Measurements from ENCODE around the gene RAB3GAP1. TPM values are rescaled to one million over a fixed set of nuclear protein-coding genes. Genes with fewer than 3 reads are reported as not detected.
"Not testable (repeated sequence)": the region's sequence is repeated elsewhere in the genome, so short reads cannot be mapped to it uniquely, and the experiment has no call there.

The RAB3GAP1 gene
- total RNA-seq, 1 experiment from 2014 or later: 35.4 TPM

DNA sequence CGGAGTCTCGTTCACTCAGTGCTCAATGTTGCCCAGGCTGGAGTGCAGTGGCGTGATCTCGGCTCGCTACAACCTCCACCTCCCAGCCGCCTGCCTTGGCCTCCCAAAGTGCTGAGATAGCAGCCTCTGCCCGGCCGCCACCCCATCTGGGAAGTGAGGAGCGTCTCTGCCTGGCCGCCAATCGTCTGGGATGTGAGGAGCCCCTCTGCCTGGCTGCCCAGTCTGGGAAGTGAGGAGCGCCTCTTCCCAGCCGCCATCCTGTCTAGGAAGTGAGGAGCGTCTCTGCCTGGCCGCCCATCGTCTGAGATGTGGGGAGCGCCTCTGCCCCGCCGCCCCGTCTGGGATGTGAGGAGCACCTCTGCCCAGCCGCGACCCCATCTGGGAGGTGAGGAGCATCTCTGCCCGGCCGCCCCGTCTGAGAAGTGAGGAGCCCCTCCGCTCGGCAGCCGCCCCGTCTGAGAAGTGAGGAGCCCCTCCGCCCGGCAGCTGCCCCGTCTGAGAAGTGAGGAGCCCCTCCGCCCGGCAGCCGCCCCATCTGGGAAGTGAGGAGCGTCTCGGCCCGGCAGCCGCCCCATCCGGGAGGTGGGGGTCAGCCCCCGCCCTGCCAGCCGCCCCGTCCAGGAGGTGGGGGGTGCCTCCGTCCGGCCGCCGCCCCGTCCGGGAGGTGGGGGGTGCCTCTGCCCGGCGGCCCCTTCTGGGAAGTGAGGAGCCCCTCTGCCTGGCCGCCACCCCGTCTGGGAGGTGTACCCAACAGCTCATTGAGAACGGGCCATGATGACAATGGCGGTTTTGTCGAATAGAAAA is 53.6 kb downstream of the RAB3GAP1 start:
- DNase-seq (ENCODE audit: low spot score): not testable (repeated sequence)

GRCh38 chr2:135113322-135113721 is 61.2 kb downstream of the RAB3GAP1 start:
- no peak for DNase-seq (ENCODE audit: low spot score)

- no peak for DNase-seq (ENCODE audit: low spot score)
These were observed 67.5 kb downstream of the RAB3GAP1 start for GRCh38 chr2:135119582-135119981.

DNA sequence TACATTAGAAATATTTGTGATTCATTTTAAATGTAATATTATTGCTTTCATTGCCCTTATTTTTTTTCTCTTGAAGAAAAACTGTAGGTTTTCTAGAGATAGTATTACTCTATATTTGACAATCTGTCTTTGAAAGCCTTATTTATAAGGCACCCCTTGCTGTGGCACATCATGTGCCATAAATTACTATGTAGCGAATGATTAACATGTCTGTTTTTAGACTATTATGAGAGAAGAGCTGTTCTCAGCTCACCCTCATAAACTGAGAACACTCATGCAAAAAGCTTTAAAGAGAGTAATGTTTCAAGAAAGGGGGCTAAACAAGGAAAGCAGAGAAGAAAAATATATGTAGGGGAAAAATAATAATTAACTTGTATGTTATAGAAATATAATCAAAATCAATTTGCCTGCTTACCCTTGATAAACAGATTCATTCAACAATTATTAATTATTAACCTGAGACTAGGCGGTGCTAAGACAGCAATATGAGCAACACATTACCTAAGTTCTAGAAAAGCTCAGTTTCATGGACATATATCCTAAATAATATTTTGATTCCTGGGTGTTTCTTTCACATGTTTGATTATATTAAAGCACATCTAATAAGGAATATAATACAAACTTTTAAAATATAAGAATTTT is 69.0 kb downstream of the RAB3GAP1 start:
- no peak for DNase-seq (ENCODE audit: low spot score)

GRCh38 chr2:135121658-135122039 is 69.6 kb downstream of the RAB3GAP1 start:
- not testable (repeated sequence) for DNase-seq (ENCODE audit: low spot score)

GRCh38 chr2:135124924-135125886 is 73.1 kb downstream of the RAB3GAP1 start:
- no peak for DNase-seq (ENCODE audit: low spot score)

DNA sequence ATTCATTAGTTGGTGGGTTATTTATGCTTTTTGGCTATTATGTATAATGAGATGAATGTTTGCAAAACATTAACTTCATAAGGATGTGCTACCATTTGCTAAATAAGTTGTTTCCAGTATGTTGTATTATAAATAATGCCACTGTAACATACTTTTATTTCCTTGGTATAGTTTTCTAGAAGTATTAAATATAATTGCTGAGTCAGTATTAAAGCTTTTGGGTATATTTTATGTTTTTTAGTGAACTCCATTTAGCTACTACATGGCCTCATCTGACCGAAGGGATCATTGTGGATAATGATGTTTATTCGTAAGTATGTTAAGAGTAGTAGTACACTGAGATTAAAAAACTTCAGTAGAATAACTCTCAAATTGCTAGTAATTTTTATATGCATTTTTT is 73.8 kb downstream of the RAB3GAP1 start:
- no peak for DNase-seq (ENCODE audit: low spot score)

- DNase-seq (ENCODE audit: low spot score): no peak
These were observed 78.7 kb downstream of the RAB3GAP1 start for GRCh38 chr2:135130751-135131150.

DNA sequence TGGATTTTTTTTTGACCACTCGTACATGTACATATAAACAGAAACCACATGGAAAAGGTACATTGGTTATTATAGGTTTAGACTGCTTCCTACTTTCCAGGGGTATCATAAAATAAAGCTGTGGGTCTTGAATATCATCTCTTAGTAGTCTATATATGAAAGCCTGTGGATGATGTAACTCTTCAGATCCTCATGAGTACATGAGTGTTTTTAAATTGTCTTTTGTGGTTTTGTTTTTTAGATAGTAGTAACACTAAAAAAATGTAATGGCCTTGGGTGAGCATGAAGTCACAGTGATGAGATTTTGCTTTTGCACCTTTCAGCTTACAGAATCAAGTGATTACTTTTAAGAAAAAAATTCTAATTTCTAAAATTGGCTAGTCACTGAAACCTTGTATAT is 80.2 kb downstream of the RAB3GAP1 start:
- no peak for DNase-seq (ENCODE audit: low spot score)

GRCh38 chr2:135140606-135141005 is 88.5 kb downstream of the RAB3GAP1 start:
- no peak for DNase-seq (ENCODE audit: low spot score)

GRCh38 chr2:135142323-135142722 is 90.2 kb downstream of the RAB3GAP1 start:
- no peak for DNase-seq (ENCODE audit: low spot score)

DNA sequence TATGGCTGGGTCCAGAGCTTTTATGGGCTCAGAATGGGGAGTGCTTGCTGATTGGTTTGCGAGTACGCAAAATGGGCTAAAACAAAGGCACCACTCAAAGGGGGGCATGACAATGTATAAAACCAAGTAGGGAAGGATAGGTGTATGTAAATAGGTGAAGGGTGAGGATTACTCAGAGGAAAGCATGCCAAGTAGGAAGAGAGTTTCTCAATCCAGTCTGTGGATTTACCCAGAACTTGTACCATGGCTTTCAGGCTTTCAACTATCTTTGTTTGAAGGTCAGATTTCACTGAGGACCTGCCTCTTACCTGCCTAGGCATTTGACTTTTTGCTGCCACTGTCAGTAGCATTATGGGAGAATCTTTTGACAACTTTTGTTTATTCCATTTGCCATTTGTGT is 92.3 kb downstream of the RAB3GAP1 start:
- no peak for DNase-seq (ENCODE audit: low spot score)

DNA sequence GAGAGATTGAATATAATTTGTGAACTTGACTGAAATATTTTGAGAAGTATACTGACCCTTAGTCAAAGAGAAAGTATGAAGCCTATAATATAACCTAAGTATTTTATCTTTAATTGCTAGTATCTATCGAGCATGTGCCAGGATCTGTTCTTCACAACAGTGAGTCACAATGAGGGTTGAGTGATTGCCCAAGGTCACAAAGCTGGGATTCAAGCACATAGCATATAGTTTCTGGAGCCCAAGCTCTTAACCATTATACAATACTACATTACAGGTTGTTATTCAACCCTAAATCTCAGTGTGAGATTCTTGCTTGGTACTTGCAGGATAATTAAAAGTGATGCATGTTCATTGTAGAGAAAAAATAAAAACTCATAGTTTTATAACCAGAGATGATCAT is 97.2 kb downstream of the RAB3GAP1 start:
- DNase-seq (ENCODE audit: low spot score): no peak

GRCh38 chr2:135150725-135151124 is 98.6 kb downstream of the RAB3GAP1 start:
- no peak for DNase-seq (ENCODE audit: low spot score)

DNA sequence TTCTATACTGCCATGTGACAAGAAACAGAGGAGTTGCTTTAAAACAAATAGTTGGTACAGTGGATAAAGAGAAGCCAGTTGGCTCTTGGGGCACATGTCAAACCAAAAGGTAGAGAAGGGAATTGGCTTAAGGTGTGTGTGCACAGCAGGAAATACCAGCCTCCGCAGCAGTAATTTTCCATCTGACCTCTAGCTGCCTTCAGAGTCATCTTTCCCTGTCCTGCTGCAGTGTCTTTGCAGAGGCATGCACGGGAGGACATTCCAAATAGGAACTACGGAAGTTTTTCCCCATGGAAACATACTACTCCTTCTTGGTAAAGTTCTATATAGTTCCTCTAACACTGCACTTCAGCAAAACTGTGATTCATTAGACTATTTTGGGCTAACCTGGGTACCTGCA is 99.5 kb downstream of the RAB3GAP1 start:
- DNase-seq (ENCODE audit: low spot score): no peak

DNA sequence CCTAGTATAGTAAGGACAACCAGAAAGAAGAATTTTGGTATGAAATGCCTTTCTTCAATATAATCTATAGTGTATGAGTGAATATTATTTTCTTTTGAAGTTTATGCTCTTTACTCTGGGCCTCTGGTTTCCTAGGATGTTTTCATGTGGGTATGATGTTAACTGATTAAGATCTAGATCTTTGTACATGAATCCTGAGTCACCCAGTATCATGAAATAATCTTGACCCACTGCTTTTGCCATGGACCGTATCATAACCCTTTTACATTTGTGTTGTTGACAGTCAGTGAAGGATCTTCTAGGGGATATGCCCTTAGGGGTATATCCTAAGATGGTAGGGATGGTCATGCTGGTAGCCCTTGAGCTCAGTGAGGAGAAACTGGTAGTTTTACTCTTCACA is 100.3 kb downstream of the RAB3GAP1 start:
- DNase-seq (ENCODE audit: low spot score): no peak

DNA sequence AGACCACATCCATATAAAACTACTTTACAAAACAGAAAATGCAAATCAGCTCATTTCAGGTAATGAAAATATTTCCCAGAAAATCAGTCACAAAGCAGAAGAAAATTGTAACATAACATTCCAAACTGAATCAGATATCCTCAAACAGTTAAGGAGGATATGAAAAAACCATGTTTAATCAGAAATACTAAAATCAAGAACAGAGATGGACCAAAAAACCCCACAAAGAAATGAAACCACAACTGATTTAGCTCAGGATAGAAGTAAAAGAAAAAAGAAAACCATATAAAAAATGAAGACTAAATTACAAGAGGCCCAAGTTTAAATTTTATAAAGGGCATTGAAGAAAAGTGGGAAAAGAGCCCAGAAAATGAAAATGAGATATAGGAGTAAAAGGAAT is 102.9 kb downstream of the RAB3GAP1 start:
- DNase-seq (ENCODE audit: low spot score): no peak

- no peak for DNase-seq (ENCODE audit: low spot score)
These were observed 105.8 kb downstream of the RAB3GAP1 start for GRCh38 chr2:135157856-135158255.

GRCh38 chr2:135159191-135159590 is 107.1 kb downstream of the RAB3GAP1 start:
- DNase-seq (ENCODE audit: low spot score): no peak

- DNase-seq (ENCODE audit: low spot score): no peak
These were observed 110.3 kb downstream of the RAB3GAP1 start for GRCh38 chr2:135162377-135162776.

GRCh38 chr2:135162786-135163185 is 110.7 kb downstream of the RAB3GAP1 start:
- DNase-seq (ENCODE audit: low spot score): no peak

GRCh38 chr2:135163306-135163705 is 111.2 kb downstream of the RAB3GAP1 start:
- DNase-seq (ENCODE audit: low spot score): no peak

All from H4 (cell line).